Measurements from ENCODE around the gene KRTAP10-4. TPM values are rescaled to one million over a fixed set of nuclear protein-coding genes. Genes with fewer than 3 reads are reported as not detected.
"Not testable (repeated sequence)": the region's sequence is repeated elsewhere in the genome, so short reads cannot be mapped to it uniquely, and the experiment has no call there.

Gene KRTAP10-4
- total RNA-seq, 1 donor: not detected

DNA sequence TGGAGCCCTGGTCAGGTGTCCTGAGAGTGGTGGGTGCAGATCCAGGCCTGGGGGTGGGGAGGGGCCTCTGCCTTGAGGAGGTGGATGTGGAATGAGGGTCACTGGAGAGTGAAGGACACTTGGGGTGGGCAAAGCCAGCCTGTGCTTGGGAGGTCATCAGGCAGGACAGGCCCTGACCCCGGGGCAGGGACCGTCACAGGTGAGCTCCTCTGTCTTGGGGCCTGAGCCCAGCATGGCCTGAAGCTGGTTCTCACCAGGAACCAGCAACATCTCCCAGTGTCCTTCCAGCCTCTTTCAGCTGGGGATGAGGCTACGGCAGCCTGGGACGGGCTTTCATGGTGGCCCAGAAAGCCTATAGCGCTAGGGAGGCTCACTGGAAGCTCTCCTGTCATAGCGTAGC is 21.4 kb upstream of the KRTAP10-4 start:
- H3K4me3 ChIP-seq (ENCODE audit: low read depth, low read length): no peak overlapping the region
- DNase-seq (ENCODE audit: low read depth): no peak
- TF ChIP-seq, protein P1, sequence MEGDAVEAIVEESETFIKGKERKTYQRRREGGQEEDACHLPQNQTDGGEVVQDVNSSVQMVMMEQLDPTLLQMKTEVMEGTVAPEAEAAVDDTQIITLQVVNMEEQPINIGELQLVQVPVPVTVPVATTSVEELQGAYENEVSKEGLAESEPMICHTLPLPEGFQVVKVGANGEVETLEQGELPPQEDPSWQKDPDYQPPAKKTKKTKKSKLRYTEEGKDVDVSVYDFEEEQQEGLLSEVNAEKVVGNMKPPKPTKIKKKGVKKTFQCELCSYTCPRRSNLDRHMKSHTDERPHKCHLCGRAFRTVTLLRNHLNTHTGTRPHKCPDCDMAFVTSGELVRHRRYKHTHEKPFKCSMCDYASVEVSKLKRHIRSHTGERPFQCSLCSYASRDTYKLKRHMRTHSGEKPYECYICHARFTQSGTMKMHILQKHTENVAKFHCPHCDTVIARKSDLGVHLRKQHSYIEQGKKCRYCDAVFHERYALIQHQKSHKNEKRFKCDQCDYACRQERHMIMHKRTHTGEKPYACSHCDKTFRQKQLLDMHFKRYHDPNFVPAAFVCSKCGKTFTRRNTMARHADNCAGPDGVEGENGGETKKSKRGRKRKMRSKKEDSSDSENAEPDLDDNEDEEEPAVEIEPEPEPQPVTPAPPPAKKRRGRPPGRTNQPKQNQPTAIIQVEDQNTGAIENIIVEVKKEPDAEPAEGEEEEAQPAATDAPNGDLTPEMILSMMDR (IDR thresholded peaks at IDR 0.05; ENCODE audit: insufficient read depth, low read depth, low read length): no peak

DNA sequence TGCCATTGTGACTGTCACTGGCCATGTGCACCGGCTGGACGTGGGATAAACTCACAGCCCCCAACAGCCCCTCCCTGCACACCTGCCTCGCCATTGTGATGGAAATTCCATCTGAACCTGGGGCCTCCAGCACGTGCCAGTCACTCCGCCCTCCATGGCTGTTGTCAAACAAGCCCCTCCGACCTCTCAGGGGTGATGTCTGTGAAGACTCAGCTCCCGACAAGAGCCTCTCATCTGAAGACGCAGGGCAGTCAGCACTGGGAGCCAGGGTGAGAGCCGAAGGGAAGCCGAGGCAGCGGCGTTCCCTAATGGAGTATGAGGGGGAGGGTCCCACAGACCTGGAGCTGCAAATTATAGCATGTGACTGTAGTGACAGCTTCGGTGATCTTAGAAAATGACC is 20.8 kb upstream of the KRTAP10-4 start:
- no peak overlapping the region for H3K4me3 ChIP-seq (ENCODE audit: low read depth, low read length)
- DNase-seq (ENCODE audit: low read depth): no peak
- TF ChIP-seq, protein P1 (IDR thresholded peaks at IDR 0.05; ENCODE audit: insufficient read depth, low read depth, low read length): no peak

DNA sequence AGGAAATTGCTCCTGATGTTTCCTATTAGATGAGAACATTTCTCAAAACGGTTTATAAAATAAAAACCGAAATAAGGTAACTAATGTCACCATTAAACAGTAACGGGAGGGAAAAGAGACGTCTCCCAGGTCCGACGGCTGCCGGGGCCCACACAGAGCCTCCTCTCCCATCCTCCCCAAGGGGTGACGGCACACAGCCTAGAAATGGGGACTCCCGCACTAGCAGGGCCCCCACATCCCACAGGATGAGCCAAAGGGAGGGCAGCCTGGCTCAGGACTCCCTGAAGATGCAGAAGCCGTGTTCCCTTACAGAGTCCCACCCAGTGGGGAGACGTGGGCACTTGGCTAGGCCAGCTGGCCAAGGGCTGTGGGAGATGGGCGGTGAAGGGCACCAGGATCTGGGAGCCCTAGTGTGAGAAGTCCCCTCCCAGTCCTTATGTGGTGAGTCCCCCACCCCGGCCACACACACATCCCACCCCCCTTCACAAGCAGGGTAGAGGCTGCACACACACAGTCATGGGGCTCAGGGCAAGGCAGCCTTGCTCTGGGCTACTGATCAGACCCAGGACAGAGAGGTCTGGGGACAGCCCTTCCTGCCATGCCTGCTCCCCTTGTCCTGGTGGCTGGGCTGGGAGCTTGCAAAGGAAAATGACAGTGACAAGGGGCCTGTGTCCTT is 18.2 kb upstream of the KRTAP10-4 start:
- H3K4me3 ChIP-seq (ENCODE audit: low read depth, low read length): no peak overlapping the region
- DNase-seq (ENCODE audit: low read depth): no peak
- TF ChIP-seq, protein P1 (IDR thresholded peaks at IDR 0.05; ENCODE audit: insufficient read depth, low read depth, low read length): no peak

DNA sequence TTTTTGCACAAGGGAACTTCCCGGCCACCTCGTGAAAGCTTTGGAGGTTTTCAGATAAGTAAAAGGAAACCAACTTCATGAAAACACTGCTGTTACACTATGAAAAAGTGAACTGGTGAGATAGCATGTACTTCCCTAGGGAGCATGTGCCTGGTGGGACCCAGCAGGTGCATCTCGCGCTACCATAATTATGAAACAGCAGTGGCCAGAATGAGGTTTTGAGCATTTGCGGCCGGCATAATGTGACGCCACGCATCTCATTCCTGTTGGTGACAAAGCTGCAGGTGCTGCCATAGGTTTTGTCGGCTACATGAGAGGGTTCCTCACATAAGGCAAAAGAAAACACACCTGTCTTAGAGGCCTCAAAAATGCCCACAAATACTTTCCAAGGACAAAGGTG is 16.6 kb upstream of the KRTAP10-4 start:
- TF ChIP-seq, protein P1 (IDR thresholded peaks at IDR 0.05; ENCODE audit: insufficient read depth, low read depth, low read length): no peak
- DNase-seq (ENCODE audit: low read depth): no peak
- no peak overlapping the region for H3K4me3 ChIP-seq (ENCODE audit: low read depth, low read length)

DNA sequence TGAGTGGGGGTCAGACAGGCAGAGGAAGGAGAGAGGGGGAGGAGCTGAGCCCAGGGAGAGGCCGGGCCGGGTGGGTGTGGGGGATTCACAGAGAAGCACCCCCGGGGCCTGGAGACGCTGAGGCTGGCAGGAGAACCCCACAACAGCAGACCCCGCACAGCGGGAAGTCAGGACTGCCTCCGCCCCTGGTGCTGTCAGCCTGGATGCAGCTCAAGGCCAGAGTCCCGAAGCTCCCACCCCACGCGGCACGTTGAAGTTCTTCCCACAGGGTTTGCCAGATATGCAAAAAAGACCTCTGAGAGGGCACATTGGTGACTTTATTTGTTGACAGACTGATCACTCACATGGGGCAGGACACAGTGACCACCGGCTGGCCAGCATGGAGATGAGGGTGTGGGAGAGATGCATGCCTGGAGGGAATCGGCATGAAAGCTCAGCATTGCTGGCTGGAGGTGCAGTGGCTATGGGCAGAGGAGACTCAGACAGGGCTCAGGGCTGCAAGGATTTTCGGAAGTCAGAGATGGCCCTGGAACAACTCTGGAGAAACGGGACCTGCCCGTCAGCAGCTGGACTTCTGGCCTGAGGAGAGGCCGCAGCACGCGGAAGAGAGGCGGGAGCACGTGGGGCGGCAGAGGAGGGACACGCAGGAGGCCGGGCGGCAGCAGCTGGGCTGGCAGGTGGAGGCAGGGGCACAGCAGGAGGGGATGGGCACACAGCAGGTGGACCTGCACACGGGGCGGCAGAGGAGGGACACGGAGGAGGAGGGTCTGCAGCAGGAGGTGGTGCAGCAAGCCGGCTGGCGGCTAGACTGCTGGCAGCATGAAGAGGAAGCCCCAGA is 15.8 kb upstream of the KRTAP10-4 start:
- H3K4me3 ChIP-seq (ENCODE audit: low read depth, low read length): no peak overlapping the region
- no peak for DNase-seq (ENCODE audit: low read depth)
- TF ChIP-seq, protein P1 (IDR thresholded peaks at IDR 0.05; ENCODE audit: insufficient read depth, low read depth, low read length): no peak

DNA sequence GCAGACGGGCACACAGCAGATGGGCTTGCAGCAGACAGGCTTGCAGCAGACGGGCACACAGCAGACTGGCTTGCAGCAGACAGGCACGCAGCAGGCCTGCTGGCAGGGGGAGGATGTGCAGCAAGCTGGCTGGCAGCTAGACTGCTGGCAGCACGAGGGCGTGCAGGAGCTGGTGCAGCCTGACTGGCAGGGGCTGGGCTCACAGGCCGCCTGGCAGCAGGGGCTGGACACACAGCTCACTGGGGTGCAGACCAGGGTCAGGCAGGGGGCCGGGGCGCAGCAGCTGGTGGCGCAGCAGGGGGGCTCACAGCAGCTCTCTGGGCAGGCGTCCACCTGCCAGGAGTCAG is 15.2 kb upstream of the KRTAP10-4 start:
- not testable (repeated sequence) for DNase-seq (ENCODE audit: low read depth); H3K4me3 ChIP-seq (ENCODE audit: low read depth, low read length)

DNA sequence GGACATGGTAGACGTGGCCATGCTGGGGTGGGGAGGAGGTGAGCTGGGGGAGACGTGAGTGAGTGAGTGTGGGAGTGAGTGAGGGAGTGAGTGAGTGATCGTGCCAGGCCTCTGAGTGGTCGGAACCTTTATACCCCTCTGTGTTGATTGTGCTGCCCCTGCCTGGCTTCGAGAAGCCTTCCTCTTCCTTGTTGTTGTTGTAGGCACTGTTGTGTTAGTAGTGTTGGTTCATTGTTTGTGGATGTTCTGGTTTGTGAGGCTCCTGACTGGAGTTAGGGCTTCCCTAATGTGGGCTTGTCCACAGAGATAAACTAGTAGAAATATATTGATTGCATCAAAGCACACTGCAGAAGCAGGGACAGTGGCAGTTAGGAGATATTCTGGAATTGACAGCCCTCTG is 14.8 kb upstream of the KRTAP10-4 start, which contains the start of gene KRTAP10-3:
Gene KRTAP10-3 (minus strand): TSS at position 101 of the 400 bp plus-strand sequence. CDS start 80 bp downstream, at position 21.
- TF ChIP-seq, protein P1 (IDR thresholded peaks at IDR 0.05; ENCODE audit: insufficient read depth, low read depth, low read length): no peak
- no peak within 1 kb of the TSS for H3K4me3 ChIP-seq (ENCODE audit: low read depth, low read length)

More for the DNA sequence above, 14.8 kb upstream of the KRTAP10-4 start, which contains the start of gene KRTAP10-3:
- DNase-seq (ENCODE audit: low read depth): no peak
